ENCODE data around the gene PHYH.

DNA sequence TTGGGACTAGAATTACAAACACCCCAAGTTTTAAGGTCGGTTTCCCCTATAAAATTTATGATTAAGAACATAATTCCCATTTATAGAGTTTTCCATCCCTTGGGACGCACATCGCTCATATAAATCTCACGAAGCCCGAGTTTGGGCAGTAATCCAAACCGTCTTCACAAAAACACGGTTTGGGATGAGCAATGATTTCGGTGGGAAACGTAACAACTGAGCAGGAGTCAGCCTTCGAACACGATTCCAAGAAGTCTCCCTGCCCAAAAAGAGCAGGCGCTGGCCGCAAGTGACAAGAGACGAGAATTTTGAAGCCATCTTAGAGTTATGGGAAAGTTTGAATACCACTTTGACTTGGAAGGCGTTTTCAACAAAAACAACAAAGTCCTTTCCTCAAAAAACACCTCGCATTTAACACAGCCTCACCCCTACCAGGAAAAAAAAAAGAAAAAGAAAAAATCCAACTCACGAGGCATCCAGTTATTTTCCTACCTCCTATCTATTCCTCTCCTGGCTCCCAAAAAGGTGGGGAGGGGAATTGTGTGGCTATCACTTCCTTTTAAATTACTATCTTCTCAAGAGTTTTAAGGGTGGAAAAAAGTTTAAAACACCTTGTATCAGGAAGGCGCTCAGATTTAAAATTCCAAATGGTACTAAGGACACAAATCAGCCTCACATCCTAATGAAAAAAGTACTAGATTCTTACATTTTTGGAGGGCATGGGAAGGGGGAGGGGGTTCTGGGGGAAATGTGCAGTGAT lies 46.6 kb upstream of the PHYH start:
- TF ChIP-seq POLR2AphosphoS5 (IDR thresholded peaks at IDR 0.05) (no peak), POLR2A (IDR thresholded peaks at IDR 0.05) (no peak)
- TF ChIP-seq, protein P1, sequence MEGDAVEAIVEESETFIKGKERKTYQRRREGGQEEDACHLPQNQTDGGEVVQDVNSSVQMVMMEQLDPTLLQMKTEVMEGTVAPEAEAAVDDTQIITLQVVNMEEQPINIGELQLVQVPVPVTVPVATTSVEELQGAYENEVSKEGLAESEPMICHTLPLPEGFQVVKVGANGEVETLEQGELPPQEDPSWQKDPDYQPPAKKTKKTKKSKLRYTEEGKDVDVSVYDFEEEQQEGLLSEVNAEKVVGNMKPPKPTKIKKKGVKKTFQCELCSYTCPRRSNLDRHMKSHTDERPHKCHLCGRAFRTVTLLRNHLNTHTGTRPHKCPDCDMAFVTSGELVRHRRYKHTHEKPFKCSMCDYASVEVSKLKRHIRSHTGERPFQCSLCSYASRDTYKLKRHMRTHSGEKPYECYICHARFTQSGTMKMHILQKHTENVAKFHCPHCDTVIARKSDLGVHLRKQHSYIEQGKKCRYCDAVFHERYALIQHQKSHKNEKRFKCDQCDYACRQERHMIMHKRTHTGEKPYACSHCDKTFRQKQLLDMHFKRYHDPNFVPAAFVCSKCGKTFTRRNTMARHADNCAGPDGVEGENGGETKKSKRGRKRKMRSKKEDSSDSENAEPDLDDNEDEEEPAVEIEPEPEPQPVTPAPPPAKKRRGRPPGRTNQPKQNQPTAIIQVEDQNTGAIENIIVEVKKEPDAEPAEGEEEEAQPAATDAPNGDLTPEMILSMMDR (IDR thresholded peaks at IDR 0.05) = no peak

Measured in breast epithelium (tissue), 3 donors.